Adipocyte (in vitro differentiated cells): ENCODE data around the gene PRKN.

Source experiments
- DNase-seq: peaks from one replicate; pipeline ENCODE4 v3.0.0-alpha.2; 2015; ENCODE audit warnings: low read depth
- H3K27me3 ChIP-seq: replicated peaks from 2 replicates; pipeline ENCODE4 v1.7.0; 2013; ENCODE audit warnings: mild to moderate bottlenecking, low read length, moderate library complexity; ENCODE audit not compliant: control insufficient read depth, insufficient read depth
- H3K36me3 ChIP-seq: 2 replicates; pipeline ENCODE4 v1.7.0; 2013; ENCODE audit warnings: low read length, mild to moderate bottlenecking, moderate library complexity; ENCODE audit not compliant: control insufficient read depth, insufficient read depth, severe bottlenecking
- H3K4me1 ChIP-seq: 2 replicates; pipeline ENCODE4 v1.7.0; 2013; ENCODE audit warnings: mild to moderate bottlenecking, low read length, moderate library complexity; ENCODE audit not compliant: control insufficient read depth, insufficient read depth
- H3K4me3 ChIP-seq: 2 replicates; pipeline ENCODE4 v1.7.0; 2013; ENCODE audit warnings: mild to moderate bottlenecking, low read length, moderate library complexity
- H3K9ac ChIP-seq: 2 replicates; pipeline ENCODE4 v1.7.0; 2013; ENCODE audit warnings: mild to moderate bottlenecking, low read length, moderate library complexity
- H3K9me3 ChIP-seq: 2 replicates; pipeline ENCODE4 v1.7.0; 2013; ENCODE audit warnings: mild to moderate bottlenecking, low read length, moderate library complexity; ENCODE audit not compliant: control insufficient read depth

Gene PRKN

DNA sequence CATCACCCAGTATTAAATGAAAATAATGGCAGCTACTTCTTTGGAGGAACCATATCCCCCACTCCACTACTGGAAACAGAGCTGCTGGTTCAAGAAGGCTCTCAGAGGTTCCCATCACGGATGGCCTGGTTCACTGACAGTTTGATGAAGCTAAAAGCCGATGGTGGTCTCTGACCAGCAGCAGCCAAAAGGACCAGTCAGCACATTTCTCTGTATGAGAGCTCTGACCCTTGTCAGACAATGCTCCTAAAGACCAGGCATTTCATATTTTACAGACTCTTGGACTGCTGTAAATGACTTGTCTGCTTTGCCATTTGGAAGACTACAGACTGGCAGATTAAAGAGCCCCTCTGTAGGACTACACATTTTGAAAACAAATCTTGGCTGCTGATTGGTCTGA, 16.6 kb downstream of the PRKN start:
- no peak for DNase-seq
- Histone ChIP-seq H3K27me3 (no peaks in the 10 kb centered on the region), H3K36me3 (no peaks in the 10 kb centered on the region), H3K4me1 (peaks cover 15% of the 10 kb centered on the region), H3K4me3 (no peak overlapping the region), H3K9ac (no peak overlapping the region), H3K9me3 (no peaks in the 10 kb centered on the region)

- H3K9me3 ChIP-seq, result no peaks in the 10 kb centered on the region
- H3K36me3 ChIP-seq, result no peaks in the 10 kb centered on the region
- peaks cover 15% of the 10 kb centered on the region for H3K4me1 ChIP-seq
- no peaks in the 10 kb centered on the region for H3K27me3 ChIP-seq
- no peak for DNase-seq
- H3K9ac ChIP-seq, result no peak overlapping the region
- H3K4me3 ChIP-seq, result no peak overlapping the region
Measured at GRCh38 chr6:162710419-162710818, 17.1 kb downstream of the PRKN start.

- Histone ChIP-seq H3K4me1 (peaks cover 15% of the 10 kb centered on the region), H3K36me3 (no peaks in the 10 kb centered on the region), H3K9me3 (no peaks in the 10 kb centered on the region), H3K9ac (no peak overlapping the region), H3K4me3 (no peak overlapping the region), H3K27me3 (no peaks in the 10 kb centered on the region)
- DNase-seq, result no peak
Measured at GRCh38 chr6:162709431-162709830, 18.1 kb downstream of the PRKN start.

GRCh38 chr6:162708971-162709370, 18.6 kb downstream of the PRKN start:
- H3K9me3 ChIP-seq, result no peaks in the 10 kb centered on the region
- no peaks in the 10 kb centered on the region for H3K27me3 ChIP-seq
- no peak overlapping the region for H3K4me3 ChIP-seq
- H3K9ac ChIP-seq, result no peak overlapping the region
- H3K4me1 ChIP-seq, result peaks cover 15% of the 10 kb centered on the region
- peak; percentile 15 for DNase-seq
- no peaks in the 10 kb centered on the region for H3K36me3 ChIP-seq

GRCh38 chr6:162706232-162706631, 21.3 kb downstream of the PRKN start:
- H3K4me1 ChIP-seq, result peaks cover 5% of the 10 kb centered on the region
- no peak overlapping the region for H3K9ac ChIP-seq
- no peaks in the 10 kb centered on the region for H3K27me3 ChIP-seq
- H3K4me3 ChIP-seq, result no peak overlapping the region
- peak; percentile 7 for DNase-seq
- no peaks in the 10 kb centered on the region for H3K9me3 ChIP-seq
- H3K36me3 ChIP-seq, result no peaks in the 10 kb centered on the region

GRCh38 chr6:162705736-162706135, 21.8 kb downstream of the PRKN start:
- Histone ChIP-seq H3K4me1 (no peaks in the 10 kb centered on the region), H3K4me3 (no peak overlapping the region), H3K36me3 (no peaks in the 10 kb centered on the region), H3K9ac (no peak overlapping the region), H3K9me3 (no peaks in the 10 kb centered on the region), H3K27me3 (no peaks in the 10 kb centered on the region)
- no peak for DNase-seq

- Histone ChIP-seq H3K36me3 (no peaks in the 10 kb centered on the region), H3K4me1 (no peaks in the 10 kb centered on the region), H3K27me3 (no peaks in the 10 kb centered on the region), H3K9me3 (no peaks in the 10 kb centered on the region), H3K9ac (no peak overlapping the region), H3K4me3 (no peak overlapping the region)
- no peak for DNase-seq
Measured at GRCh38 chr6:162704001-162704400, 23.6 kb downstream of the PRKN start.

DNA sequence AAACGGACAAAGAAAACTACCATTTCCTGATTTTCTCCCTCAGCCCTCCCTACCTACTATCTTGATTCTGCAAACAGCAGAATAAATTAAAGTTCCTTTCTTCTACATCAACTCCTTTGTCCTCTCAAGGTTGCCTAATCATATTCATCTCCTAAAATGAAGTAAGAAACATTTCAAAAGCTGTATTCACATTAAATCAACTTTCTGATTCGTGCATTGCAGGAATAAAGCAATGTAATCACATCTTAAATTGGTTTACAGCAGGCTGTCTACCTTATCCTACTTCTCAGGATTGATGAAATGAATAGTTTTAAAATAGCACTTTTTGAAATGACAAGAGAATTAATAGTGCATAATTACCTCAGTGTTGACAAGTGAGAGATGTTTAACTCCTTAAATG, 25.1 kb downstream of the PRKN start:
- Histone ChIP-seq H3K27me3 (no peaks in the 10 kb centered on the region), H3K9me3 (no peaks in the 10 kb centered on the region), H3K9ac (no peak overlapping the region), H3K36me3 (no peaks in the 10 kb centered on the region), H3K4me3 (no peak overlapping the region), H3K4me1 (no peaks in the 10 kb centered on the region)
- no peak for DNase-seq

- Histone ChIP-seq H3K36me3 (no peaks in the 10 kb centered on the region), H3K4me3 (no peak overlapping the region), H3K9me3 (no peaks in the 10 kb centered on the region), H3K9ac (no peak overlapping the region), H3K27me3 (no peaks in the 10 kb centered on the region), H3K4me1 (no peaks in the 10 kb centered on the region)
- DNase-seq, result no peak
Measured at GRCh38 chr6:162701551-162701950, 26.0 kb downstream of the PRKN start.

DNA sequence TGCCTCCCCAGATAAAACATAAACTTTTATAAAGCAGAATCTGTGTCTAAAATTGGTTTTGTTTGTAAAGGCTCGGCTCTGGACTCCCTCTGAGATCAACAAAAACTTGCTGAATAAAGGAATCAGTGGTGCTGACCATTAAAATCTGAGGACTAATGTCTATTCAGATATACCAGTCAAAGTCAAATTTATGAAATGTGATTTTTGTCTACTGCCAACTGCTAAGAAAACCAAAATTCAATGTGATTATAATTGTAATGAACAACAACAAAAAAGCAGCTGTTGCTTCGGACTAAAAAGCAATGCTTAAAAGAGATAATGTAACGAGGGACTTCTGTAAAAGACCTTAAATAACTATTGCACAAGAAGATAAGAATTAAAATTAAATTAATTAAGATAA, 26.6 kb downstream of the PRKN start:
- H3K9ac ChIP-seq, result no peak overlapping the region
- H3K9me3 ChIP-seq, result no peaks in the 10 kb centered on the region
- no peak for DNase-seq
- no peak overlapping the region for H3K4me3 ChIP-seq
- H3K4me1 ChIP-seq, result no peaks in the 10 kb centered on the region
- no peaks in the 10 kb centered on the region for H3K36me3 ChIP-seq
- no peaks in the 10 kb centered on the region for H3K27me3 ChIP-seq

DNA sequence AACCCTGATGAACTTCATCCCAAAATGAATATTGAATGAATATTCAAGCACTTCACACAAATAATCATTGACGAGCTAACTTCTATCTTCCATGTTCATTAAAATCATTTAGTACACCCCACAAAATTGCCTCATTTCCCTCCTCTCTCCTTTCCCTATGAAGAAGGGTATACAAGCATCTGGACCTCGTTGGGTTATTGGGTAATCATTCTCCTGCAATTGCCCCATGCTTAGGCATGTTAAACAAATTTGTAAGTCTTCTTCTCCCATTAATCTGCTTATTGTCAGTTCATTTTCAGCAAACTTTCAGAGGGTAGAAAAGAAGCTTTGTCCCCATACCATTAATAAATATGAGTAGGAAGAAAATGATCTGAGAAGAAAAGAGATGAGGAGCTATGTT, 27.6 kb downstream of the PRKN start:
- H3K4me3 ChIP-seq, result no peak overlapping the region

DNA sequence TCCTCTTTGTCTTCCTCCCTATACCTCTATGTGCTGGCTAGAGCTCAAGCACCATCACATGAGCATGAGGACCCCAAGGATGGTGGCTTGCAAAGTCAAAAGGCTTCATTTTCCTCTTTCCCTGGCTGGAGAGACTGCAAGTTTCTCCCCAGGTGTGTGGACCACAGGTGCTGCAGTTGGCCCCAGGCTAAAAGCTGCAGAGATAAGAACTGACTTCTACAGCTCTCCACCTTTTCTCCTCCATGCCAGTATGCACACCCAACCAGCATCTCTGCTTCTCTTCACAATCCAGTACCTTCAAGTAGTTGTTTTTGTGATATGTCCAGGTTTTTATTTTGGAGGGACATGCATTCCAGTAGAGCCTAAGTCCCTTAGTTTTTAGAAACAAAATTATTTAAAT, 29.1 kb downstream of the PRKN start:
- Histone ChIP-seq H3K27me3 (no peaks in the 10 kb centered on the region), H3K36me3 (no peaks in the 10 kb centered on the region), H3K9ac (no peak overlapping the region), H3K4me1 (no peaks in the 10 kb centered on the region), H3K9me3 (no peaks in the 10 kb centered on the region), H3K4me3 (no peak overlapping the region)
- DNase-seq, result no peak

More for the DNA sequence above, 27.6 kb downstream of the PRKN start:
- Histone ChIP-seq H3K36me3 (no peaks in the 10 kb centered on the region), H3K4me1 (no peaks in the 10 kb centered on the region), H3K9ac (no peak overlapping the region), H3K9me3 (no peaks in the 10 kb centered on the region), H3K27me3 (no peaks in the 10 kb centered on the region)
- no peak for DNase-seq
